ENCODE data around the gene AVPR2.

The AVPR2 gene

GRCh38 chrX:153867671-153868070, 36.8 kb upstream of the AVPR2 start:
- TF ChIP-seq CTCF (conservative IDR thresholded peaks at IDR 0.05), result no peak
- H3K27ac ChIP-seq, result no peak overlapping the region

- TF ChIP-seq CTCF (conservative IDR thresholded peaks at IDR 0.05), result no peak
- H3K27ac ChIP-seq, result no peak overlapping the region
Measured at GRCh38 chrX:153868576-153869472, 35.6 kb upstream of the AVPR2 start.

- H3K27ac ChIP-seq, result no peak overlapping the region
- no peak for TF ChIP-seq CTCF (conservative IDR thresholded peaks at IDR 0.05)
Measured at GRCh38 chrX:153869473-153870287, 34.8 kb upstream of the AVPR2 start.

DNA sequence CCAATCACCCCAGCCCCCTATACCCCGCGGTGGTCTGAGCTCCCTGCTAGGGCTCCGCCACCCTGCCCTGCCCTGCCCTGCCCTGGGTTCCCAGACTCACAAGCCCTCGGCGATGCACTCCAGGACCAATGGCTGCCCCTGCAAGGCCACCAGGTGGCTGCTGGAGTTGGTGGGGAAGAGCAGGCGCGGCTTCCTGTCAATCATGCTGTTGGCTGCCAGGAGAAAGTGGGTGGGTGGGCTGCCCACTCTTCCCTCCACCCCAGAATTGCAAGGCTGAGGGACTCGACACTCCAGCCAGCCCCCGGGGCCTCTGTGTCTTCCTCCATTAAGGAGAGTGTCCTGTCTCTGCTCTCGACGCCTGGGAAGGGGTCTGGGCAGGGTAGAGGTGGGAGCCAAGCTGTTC, 34.2 kb upstream of the AVPR2 start:
- no peak for TF ChIP-seq CTCF (conservative IDR thresholded peaks at IDR 0.05)

DNA sequence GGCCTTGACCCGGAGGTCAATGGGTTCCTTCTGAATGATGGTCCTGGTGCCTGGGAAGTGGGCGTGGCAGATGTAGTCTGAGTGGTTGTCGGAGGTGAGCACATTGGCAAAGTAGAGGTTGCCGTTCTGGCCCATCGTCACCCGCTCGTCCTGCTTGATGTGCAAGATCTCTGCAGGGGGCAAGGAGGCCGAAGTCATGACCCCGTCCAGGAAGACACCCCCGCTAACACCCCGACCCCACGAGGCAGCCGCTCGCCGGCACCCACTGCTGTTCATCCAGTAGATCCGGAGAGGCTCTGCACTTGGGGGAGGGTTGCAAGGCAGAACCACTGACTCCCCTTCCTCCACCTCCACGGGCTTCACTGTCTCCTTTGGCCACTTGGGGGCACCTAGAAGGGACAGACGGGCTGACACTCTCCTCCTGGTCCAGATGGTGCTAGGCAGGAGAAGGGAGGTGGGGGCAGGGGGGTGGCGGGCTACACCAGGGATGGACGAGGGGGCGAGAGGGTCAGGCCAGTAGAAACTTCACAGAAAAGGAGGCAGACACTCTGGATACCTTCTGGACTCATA, 33.6 kb upstream of the AVPR2 start:
- TF ChIP-seq CTCF (conservative IDR thresholded peaks at IDR 0.05), result no peak
- no peak overlapping the region for H3K27ac ChIP-seq

More for the DNA sequence above, 34.2 kb upstream of the AVPR2 start:
- no peak overlapping the region for H3K27ac ChIP-seq

DNA sequence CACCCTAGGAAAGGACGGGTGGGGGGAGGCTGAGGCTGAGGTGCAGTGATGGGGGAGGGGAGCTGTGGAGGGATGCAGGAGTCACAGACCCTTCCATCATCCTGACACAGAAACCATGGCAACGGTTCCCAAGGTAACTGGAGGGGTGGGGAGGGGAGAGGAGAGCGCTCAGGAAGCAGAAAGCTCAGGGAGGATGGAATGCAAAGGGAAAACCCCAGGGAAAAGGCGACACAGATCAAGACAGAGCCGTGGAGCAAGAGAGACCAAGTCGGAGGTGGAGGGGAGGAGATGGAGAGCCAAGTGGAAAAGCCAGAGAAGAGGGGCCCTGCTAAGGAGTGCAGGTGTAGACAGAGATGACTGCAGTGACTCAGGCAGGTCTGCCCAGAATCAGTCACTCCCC, 33.0 kb upstream of the AVPR2 start:
- no peak overlapping the region for H3K27ac ChIP-seq
- no peak for TF ChIP-seq CTCF (conservative IDR thresholded peaks at IDR 0.05)

All from VCaP (cell line).